Activated CD8-positive, alpha-beta memory T cell treated with anti-CD3 and anti-CD28 coated beads for 4 hours (primary cell): ENCODE results near the gene PDXK.
"Not testable (repeated sequence)": the region's sequence is repeated elsewhere in the genome, so short reads cannot be mapped to it uniquely, and the experiment has no call there.

Source experiments
- DNase-seq, 2 donors: peaks; one replicate each; pipeline ENCODE4 v3.0.0-alpha.2; 2020; ENCODE audit warnings: low read depth in 2 of 2

PDXK gene

DNA sequence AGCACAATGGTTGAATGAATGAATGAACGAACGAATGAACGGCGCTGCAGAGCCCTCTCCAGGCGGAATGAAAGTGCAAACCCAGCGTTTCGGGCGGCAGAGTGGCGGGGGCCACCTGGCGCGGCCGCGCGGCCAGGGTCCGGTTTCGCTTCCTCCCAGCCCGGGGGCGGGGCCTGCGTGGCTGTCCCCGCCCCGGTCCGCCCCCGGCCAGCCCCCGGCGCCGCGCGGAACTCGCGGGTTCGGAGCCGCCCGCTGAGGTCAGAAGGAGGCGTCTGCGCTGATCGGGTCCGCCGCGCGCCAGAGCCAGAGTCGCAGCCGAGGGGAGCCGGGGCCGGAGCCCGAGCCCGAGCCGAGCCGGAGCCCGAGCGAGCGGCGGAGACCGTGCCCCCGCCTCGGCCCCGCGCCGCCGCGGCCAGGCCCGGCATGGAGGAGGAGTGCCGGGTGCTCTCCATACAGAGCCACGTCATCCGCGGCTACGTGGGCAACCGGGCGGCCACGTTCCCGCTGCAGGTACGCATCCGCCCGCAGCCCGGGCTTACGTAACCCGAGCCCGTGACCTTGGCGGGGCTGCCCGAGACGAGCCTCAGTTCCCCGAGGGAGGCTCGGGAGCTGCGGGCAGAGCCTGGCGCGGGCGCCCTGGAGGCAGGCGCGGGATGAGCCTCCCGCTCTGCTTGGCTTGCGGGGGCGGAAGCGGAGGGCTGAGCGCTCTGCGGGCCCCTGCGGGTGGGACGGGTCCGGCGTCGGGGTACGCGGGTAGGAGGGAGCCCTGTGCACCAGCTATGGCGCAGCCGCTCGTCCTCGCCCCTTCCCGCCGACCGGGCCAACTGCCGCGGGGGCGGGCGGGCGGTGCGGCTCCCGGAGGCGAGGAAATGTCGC, at the start of gene PDXK:
Gene PDXK (plus strand): TSS at position 258 of the 876 bp plus-strand sequence. CDS start 166 bp downstream, at position 424.
- peak; percentile 50 to 57 for DNase-seq

- no peak for DNase-seq
Measured at GRCh38 chr21:43669828-43670605, 48.9 kb upstream of the PDXK start.

- DNase-seq: no peak
Measured at GRCh38 chr21:43675871-43676270, 43.1 kb upstream of the PDXK start.

- no peak for DNase-seq
Measured at GRCh38 chr21:43676391-43676790, 42.5 kb upstream of the PDXK start.

- no peak for DNase-seq
Measured at GRCh38 chr21:43679951-43680350, 39.0 kb upstream of the PDXK start.

DNA sequence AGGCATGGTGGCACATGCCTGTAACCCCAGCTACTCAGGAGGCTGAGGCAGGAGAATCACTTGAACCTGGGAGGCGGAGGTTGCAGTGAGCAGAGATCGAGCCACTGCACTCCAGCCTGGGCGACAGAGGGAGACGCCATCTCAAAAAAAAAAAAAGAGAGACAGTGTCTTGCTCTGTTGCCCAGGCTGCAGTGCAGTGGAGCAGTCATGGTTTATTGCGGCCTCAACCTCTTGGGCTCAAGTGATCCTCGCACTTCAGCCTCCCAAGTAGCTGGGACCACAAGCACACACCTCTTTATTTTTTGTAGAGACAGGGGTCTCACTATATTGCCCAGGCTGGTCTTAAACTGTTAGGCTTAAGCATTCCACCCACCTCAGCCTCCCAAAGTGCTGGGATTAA, 38.5 kb upstream of the PDXK start:
- DNase-seq: not testable (repeated sequence)

DNA sequence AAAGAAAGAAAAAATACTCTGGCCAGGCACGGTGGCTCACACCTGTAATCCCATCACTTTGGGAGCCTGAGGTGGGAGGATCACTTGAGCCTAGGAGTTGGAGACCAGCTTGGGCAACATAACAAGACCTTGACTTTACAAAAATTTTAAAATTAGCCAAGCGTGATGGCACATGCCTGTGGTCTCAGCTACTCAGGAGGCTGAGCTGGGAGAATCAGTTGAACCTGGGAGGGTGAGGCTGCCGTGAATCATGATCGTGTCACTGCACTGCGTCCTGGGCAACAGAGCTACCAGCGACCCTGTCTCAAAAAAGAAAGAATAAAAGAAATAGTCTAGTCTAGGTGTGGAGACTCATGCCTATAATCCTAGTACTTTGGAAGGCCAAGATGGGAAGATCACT, 37.3 kb upstream of the PDXK start:
- DNase-seq: no peak

DNA sequence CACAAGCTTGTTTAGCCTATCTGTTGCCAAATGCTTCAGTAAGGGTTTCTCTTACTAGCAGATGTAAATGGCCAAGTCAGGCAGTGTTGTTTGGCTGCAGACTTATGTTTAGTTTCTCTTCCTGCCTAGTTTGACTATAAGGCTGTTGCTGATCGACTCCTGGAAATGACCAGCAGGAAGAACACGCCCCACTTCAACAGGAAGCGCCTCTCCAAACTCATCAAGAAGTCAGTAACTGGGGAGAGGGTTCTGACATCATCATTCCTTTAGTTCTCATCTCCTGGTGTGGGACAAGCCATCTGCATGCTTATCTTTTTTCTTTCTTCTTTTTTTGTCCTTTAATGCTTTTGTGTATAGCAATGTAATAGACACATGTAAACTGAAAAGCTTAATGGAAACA, 34.5 kb upstream of the PDXK start:
- DNase-seq: no peak

GRCh38 chr21:43686811-43687565, 31.9 kb upstream of the PDXK start:
- DNase-seq: no peak

GRCh38 chr21:43687566-43688399, 31.1 kb upstream of the PDXK start:
- DNase-seq: no peak

GRCh38 chr21:43688906-43689305, 30.0 kb upstream of the PDXK start:
- no peak for DNase-seq

- no peak for DNase-seq
Measured at GRCh38 chr21:43689556-43690337, 29.2 kb upstream of the PDXK start.

DNA sequence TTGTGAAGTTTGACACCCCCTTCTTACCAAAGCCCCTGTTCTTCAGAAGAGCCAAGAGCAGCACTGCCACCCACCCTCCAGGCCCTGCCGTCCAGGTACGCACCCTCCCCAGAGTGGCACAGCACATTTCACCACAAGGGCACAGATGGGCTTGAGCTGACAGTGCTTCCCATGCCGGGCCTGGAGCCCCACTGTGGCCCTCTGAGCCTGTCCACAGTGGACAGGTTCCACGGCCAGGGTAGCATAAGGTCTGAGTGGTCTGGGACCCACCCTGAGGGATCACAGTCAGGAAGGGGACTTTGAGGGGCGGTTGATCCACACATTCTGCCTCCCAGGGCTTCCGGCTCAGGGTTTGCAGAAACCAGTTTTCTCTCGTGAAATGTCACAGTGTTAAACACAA, 28.6 kb upstream of the PDXK start:
- DNase-seq: no peak

DNA sequence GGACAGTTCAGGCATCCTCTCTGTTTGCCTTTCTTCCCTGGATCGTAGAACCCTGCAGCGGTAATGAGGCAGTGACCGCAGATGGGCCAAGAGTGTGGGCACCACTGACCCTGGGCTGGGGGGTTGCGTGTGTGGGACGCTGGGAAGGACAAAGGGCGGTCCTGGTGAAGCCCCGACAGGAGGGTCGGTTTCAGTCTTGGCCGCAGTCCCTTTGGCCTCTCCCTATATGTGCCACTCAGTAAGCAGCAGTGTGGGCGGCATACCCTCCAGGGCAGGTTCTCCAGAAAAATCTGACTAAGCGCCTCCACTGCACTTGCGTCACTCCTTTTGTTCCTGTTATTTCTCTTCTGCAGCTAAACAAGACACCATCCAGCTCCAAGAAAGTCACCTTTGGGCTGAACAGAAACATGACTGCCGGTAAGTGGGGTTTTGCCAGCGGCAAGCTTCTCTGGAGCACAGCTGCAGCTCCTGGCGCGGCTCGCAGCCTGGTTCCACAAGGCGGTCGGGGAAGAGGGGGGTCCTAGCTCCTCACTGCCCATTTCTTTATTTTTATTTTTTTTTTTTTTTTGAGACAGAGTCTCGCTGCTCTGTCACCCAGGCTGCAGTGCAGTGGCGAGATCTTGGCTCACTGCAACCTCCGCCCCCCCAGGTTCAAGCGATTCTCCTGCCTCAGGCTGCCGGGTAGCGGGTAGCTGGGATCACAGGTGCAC, 27.7 kb upstream of the PDXK start:
- no peak for DNase-seq

DNA sequence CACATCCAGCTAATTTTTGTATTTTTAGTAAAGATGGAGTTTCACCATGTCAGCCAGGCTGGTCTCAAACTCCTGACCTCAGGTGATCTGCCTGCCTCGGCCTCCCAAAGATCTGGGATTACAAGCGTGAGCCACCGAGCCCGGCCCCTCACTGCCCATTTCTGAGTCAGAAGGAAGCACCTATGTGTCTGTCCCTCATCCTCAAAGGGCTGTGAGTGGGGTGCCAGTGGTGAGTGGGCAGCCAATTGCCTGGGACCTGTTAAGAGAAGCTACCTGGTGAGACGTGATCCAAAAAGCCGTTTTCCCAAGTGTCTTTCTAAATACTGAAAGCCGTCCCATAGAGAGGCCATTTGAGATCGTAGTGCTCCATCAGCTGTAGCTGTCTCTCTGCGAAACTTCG, 27.1 kb upstream of the PDXK start:
- no peak for DNase-seq

GRCh38 chr21:43692949-43693348, 26.0 kb upstream of the PDXK start:
- no peak for DNase-seq

- no peak for DNase-seq
Measured at GRCh38 chr21:43693981-43694380, 24.9 kb upstream of the PDXK start.

- DNase-seq: no peak
Measured at GRCh38 chr21:43694437-43695079, 24.4 kb upstream of the PDXK start.

- no peak for DNase-seq
Measured at GRCh38 chr21:43696214-43696613, 22.7 kb upstream of the PDXK start.
